Mesenchymal stem cell (in vitro differentiated cells and primary cell): Measurements from ENCODE around the gene SH3BGRL3.
A peak's percentile ranks its signal among the peaks of the same experiment; 100 is the strongest.
"Not testable (repeated sequence)": the region's sequence is repeated elsewhere in the genome, so short reads cannot be mapped to it uniquely, and the experiment has no call there.

Experiments
- DNase-seq: peaks from one replicate; pipeline ENCODE4 v3.0.0-alpha.2; 2013
- H2AFZ ChIP-seq: one replicate; pipeline ENCODE4 v1.6.1; 2013; ENCODE audit warnings: low read depth, mild to moderate bottlenecking, control low read depth, inconsistent platforms, low read length, moderate library complexity
- H2AK5ac ChIP-seq: 2 replicates; pipeline ENCODE4 v1.6.1; 2013; ENCODE audit warnings: low read length, moderate library complexity, mild to moderate bottlenecking, inconsistent platforms; ENCODE audit not compliant: severe bottlenecking
- H2BK120ac ChIP-seq: one replicate; pipeline ENCODE4 v1.6.1; 2013; ENCODE audit warnings: low read depth, mild to moderate bottlenecking, inconsistent platforms, low read length, moderate library complexity
- H2BK12ac ChIP-seq, 2 experiments: one replicate each; pipeline ENCODE4 v1.6.1; 2013; ENCODE audit warnings: inconsistent platforms in 2 of 2, low read length in 2 of 2, mild to moderate bottlenecking in 2 of 2, moderate library complexity in 2 of 2, control low read depth in 1 of 2
- H2BK15ac ChIP-seq: one replicate; pipeline ENCODE4 v1.6.1; 2013; ENCODE audit warnings: mild to moderate bottlenecking, low read depth, inconsistent platforms; ENCODE audit not compliant: poor library complexity, severe bottlenecking
- H2BK5ac ChIP-seq: 2 replicates; pipeline ENCODE4 v1.6.1; 2013; ENCODE audit warnings: low read depth, mild to moderate bottlenecking, low read length, control low read depth, inconsistent platforms; ENCODE audit not compliant: poor library complexity, severe bottlenecking
- H3K14ac ChIP-seq, 2 experiments: one replicate each; pipeline ENCODE4 v1.6.1; 2013; ENCODE audit warnings: inconsistent platforms in 2 of 2, low read length in 2 of 2, control low read depth in 1 of 2, mild to moderate bottlenecking in 1 of 2, moderate library complexity in 1 of 2
- H3K18ac ChIP-seq, 2 experiments: one replicate each; pipeline ENCODE4 v1.6.1; 2013; ENCODE audit warnings: inconsistent platforms in 2 of 2, low read length in 2 of 2, control low read depth in 1 of 2, low read depth in 1 of 2, mild to moderate bottlenecking in 1 of 2
- H3K23ac ChIP-seq, 2 experiments: one replicate each; pipeline ENCODE4 v1.6.1; 2013; ENCODE audit warnings: inconsistent platforms in 2 of 2, low read length in 2 of 2, mild to moderate bottlenecking in 2 of 2, moderate library complexity in 2 of 2, control low read depth in 1 of 2
- H3K27ac ChIP-seq: 2 replicates; pipeline ENCODE4 v1.5.1; 2013; ENCODE audit warnings: mild to moderate bottlenecking, moderate library complexity, low read length, control low read depth, inconsistent platforms; ENCODE audit not compliant: poor library complexity, severe bottlenecking
- H3K27me3 ChIP-seq, 2 experiments: 2 replicates each; pipeline versions ENCODE4 v1.6.1 to v1.7.0; 2013; ENCODE audit warnings: low read length in 2 of 2, mild to moderate bottlenecking in 2 of 2, moderate library complexity in 2 of 2, control low read depth in 1 of 2, inconsistent platforms in 1 of 2; ENCODE audit not compliant: control insufficient read depth in 1 of 2, insufficient read depth in 1 of 2
- H3K36me3 ChIP-seq, 2 experiments: 2 replicates each; pipeline versions ENCODE4 v1.6.1 to v1.7.0; 2013; ENCODE audit warnings: low read length in 2 of 2, control low read depth in 1 of 2, inconsistent platforms in 1 of 2, low read depth in 1 of 2, mild to moderate bottlenecking in 1 of 2; ENCODE audit not compliant: insufficient read depth in 2 of 2, control insufficient read depth in 1 of 2
- H3K4ac ChIP-seq, 2 experiments: one replicate each; pipeline ENCODE4 v1.6.1; 2013; ENCODE audit warnings: inconsistent platforms in 2 of 2, low read length in 2 of 2, mild to moderate bottlenecking in 2 of 2, moderate library complexity in 2 of 2, control low read depth in 1 of 2, low read depth in 1 of 2
- H3K4me1 ChIP-seq: 2 replicates; pipeline ENCODE4 v1.6.1; 2013; ENCODE audit warnings: low read depth, low read length, control low read depth; ENCODE audit not compliant: control insufficient read depth, insufficient read depth
- H3K4me2 ChIP-seq: 2 replicates; pipeline ENCODE4 v1.6.1; 2013; ENCODE audit warnings: low read length, mild to moderate bottlenecking, inconsistent platforms; ENCODE audit not compliant: poor library complexity, severe bottlenecking
- H3K4me3 ChIP-seq, 2 experiments: 2 replicates each; pipeline versions ENCODE4 v1.5.1 to v1.7.0; 2013; ENCODE audit warnings: low read length in 2 of 2, mild to moderate bottlenecking in 2 of 2, control low read depth in 1 of 2, low read depth in 1 of 2; ENCODE audit not compliant: insufficient read depth in 1 of 2
- H3K79me1 ChIP-seq: replicated peaks from 2 replicates; pipeline ENCODE4 v1.6.1; 2013; ENCODE audit warnings: mild to moderate bottlenecking, control low read depth, low read length, inconsistent platforms; ENCODE audit not compliant: poor library complexity, severe bottlenecking
- H3K9ac ChIP-seq: 2 replicates; pipeline ENCODE4 v1.7.0; 2013; ENCODE audit warnings: mild to moderate bottlenecking, low read length, moderate library complexity
- H3K9me3 ChIP-seq: 2 replicates; pipeline ENCODE4 v1.7.0; 2013; ENCODE audit warnings: mild to moderate bottlenecking, low read length; ENCODE audit not compliant: control insufficient read depth
- H4K8ac ChIP-seq: one replicate; pipeline ENCODE4 v1.6.1; 2013; ENCODE audit warnings: inconsistent platforms, mild to moderate bottlenecking, low read length, moderate library complexity
- H4K91ac ChIP-seq: one replicate; pipeline ENCODE4 v1.6.1; 2013; ENCODE audit warnings: mild to moderate bottlenecking, low read length, inconsistent platforms
- WGBS: methylation state at CpG from one replicate; pipeline ENCODE4 v1.1.7; 2013; ENCODE audit warnings: mixed read lengths; 5-methylcytosine and 5-hydroxymethylcytosine counted together

SH3BGRL3 gene

GRCh38 chr1:26307363-26307781 is 27.5 kb downstream of the SH3BGRL3 start:
- no peak overlapping the region for H3K4ac ChIP-seq
- no peak overlapping the region for H3K18ac ChIP-seq
- no peak overlapping the region for H2BK15ac ChIP-seq
- peaks cover 16% of the 10 kb centered on the region for H3K4me1 ChIP-seq
- H3K4me3 ChIP-seq, result no peak overlapping the region
- H3K23ac ChIP-seq, result no peak overlapping the region
- H3K14ac ChIP-seq, result no peak overlapping the region
- no peaks in the 10 kb centered on the region for H3K9me3 ChIP-seq
- 75% methylated on average over 2 of the region's 6 CpGs for WGBS
- H2BK12ac ChIP-seq, result no peak overlapping the region
- H2AFZ ChIP-seq, result no peak overlapping the region
- H4K91ac ChIP-seq, result no peak overlapping the region
- H3K9ac ChIP-seq, result peak overlapping the region; percentile 61
- no peaks in the 10 kb centered on the region for H3K27me3 ChIP-seq
- H3K4me2 ChIP-seq, result no peak overlapping the region
- H3K27ac ChIP-seq, result no peak overlapping the region
- H2BK120ac ChIP-seq, result no peak overlapping the region
- DNase-seq, result no peak
- H3K79me1 ChIP-seq, result peaks cover 20% of the 10 kb centered on the region
- H3K36me3 ChIP-seq, result no peaks in the 10 kb centered on the region
- H4K8ac ChIP-seq, result no peak overlapping the region
- H2AK5ac ChIP-seq, result no peak overlapping the region
- H2BK5ac ChIP-seq, result no peak overlapping the region

- not testable (repeated sequence) for H3K27me3 ChIP-seq, DNase-seq, H2BK120ac ChIP-seq, H3K9me3 ChIP-seq, H2BK12ac ChIP-seq, H3K23ac ChIP-seq, H3K36me3 ChIP-seq, H2BK5ac ChIP-seq, H2AFZ ChIP-seq, H3K27ac ChIP-seq, H3K4me3 ChIP-seq, H3K14ac ChIP-seq, H3K9ac ChIP-seq, H3K18ac ChIP-seq, H4K8ac ChIP-seq, H2BK15ac ChIP-seq, H4K91ac ChIP-seq, H2AK5ac ChIP-seq, H3K4me2 ChIP-seq, H3K4ac ChIP-seq, H3K4me1 ChIP-seq
- 92% methylated on average over 21 of the region's 21 CpGs for WGBS
- H3K79me1 ChIP-seq, result peaks cover 17% of the 10 kb centered on the region
Observed at GRCh38 chr1:26307966-26308899, 28.3 kb downstream of the SH3BGRL3 start.

GRCh38 chr1:26314501-26314900 is 34.6 kb downstream of the SH3BGRL3 start:
- Histone ChIP-seq H2BK120ac (no peak overlapping the region), H3K23ac (no peak overlapping the region), H3K79me1 (no peaks in the 10 kb centered on the region), H3K36me3 (no peaks in the 10 kb centered on the region), H2AK5ac (no peak overlapping the region), H3K4ac (no peak overlapping the region), H2BK15ac (no peak overlapping the region), H3K9ac (no peak overlapping the region), H4K8ac (no peak overlapping the region), H4K91ac (no peak overlapping the region), H3K4me3 (no peak overlapping the region), H2AFZ (no peak overlapping the region), H3K9me3 (no peaks in the 10 kb centered on the region), H3K27me3 (peaks cover 0 to 11% of the 10 kb centered on the region in 2 experiments), H3K14ac (no peak overlapping the region), H3K4me1 (no peaks in the 10 kb centered on the region), H3K18ac (no peak overlapping the region), H2BK12ac (no peak overlapping the region), H3K27ac (no peak overlapping the region), H3K4me2 (no peak overlapping the region), H2BK5ac (no peak overlapping the region)
- WGBS, result 88% methylated on average over 4 of the region's 5 CpGs
- DNase-seq, result no peak

- no peak overlapping the region for H2AK5ac ChIP-seq
- H3K23ac ChIP-seq, result no peak overlapping the region
- H3K14ac ChIP-seq, result no peak overlapping the region
- H4K8ac ChIP-seq, result no peak overlapping the region
- no peak overlapping the region for H3K18ac ChIP-seq
- H2BK5ac ChIP-seq, result no peak overlapping the region
- H3K9ac ChIP-seq, result no peak overlapping the region
- H2AFZ ChIP-seq, result no peak overlapping the region
- no peak overlapping the region for H3K27ac ChIP-seq
- H3K4ac ChIP-seq, result no peak overlapping the region
- peaks cover 0 to 14% of the 10 kb centered on the region in 2 experiments for H3K27me3 ChIP-seq
- no peak overlapping the region for H2BK12ac ChIP-seq
- H3K36me3 ChIP-seq, result no peaks in the 10 kb centered on the region
- no peaks in the 10 kb centered on the region for H3K79me1 ChIP-seq
- DNase-seq, result no peak
- H3K4me3 ChIP-seq, result no peak overlapping the region
- no peaks in the 10 kb centered on the region for H3K9me3 ChIP-seq
- 90% methylated on average over 5 of the region's 8 CpGs for WGBS
- H3K4me1 ChIP-seq, result peaks cover 1% of the 10 kb centered on the region
- H3K4me2 ChIP-seq, result no peak overlapping the region
- no peak overlapping the region for H2BK15ac ChIP-seq
- no peak overlapping the region for H4K91ac ChIP-seq
- H2BK120ac ChIP-seq, result no peak overlapping the region
Observed at GRCh38 chr1:26315874-26316850, 36.3 kb downstream of the SH3BGRL3 start.
